ENCODE data around the gene ABLIM1. TPM values are rescaled to one million over a fixed set of nuclear protein-coding genes. Genes with fewer than 3 reads are reported as not detected.

Gene ABLIM1
- total RNA-seq, 6 experiments from 2014 or later = 38.8 to 76.5 (median 50.6) TPM

GRCh38 chr10:114576132-114576487, 82.0 kb downstream of the ABLIM1 start:
- DNase-seq = no peak
- Histone ChIP-seq H3K4me1 (peaks cover 0 to 66% (median 23%) of the 10 kb centered on the region in 4 donors), H3K27ac (peak overlapping the region; percentile 81 to 96 (median 89)), H3K9me3 (no peaks in the 10 kb centered on the region), H3K36me3 (no peaks in the 10 kb centered on the region), H3K4me3 (no peak overlapping the region), H3K27me3 (no peaks in the 10 kb centered on the region)
- intact Hi-C loops (cut with DNase I) = no loop called here
- no peak for TF ChIP-seq POLR2A (IDR thresholded peaks at IDR 0.05)
- TF ChIP-seq CTCF (IDR thresholded peaks at IDR 0.05) = no peak
- 16% methylated on average over 2 of the region's 2 CpGs for WGBS (ENCODE audit: insufficient coverage, low coverage, low lambda C conversion rate, missing lambda C conversion rate)
- ATAC-seq = peak; percentile 31 to 54 (median 42)

GRCh38 chr10:114575417-114576131, 82.5 kb downstream of the ABLIM1 start:
- 77% methylated on average over 8 of the region's 9 CpGs for WGBS (ENCODE audit: insufficient coverage, low coverage, low lambda C conversion rate, missing lambda C conversion rate)
- H3K4me3 ChIP-seq = no peak overlapping the region
- H3K36me3 ChIP-seq = no peaks in the 10 kb centered on the region
- ATAC-seq = peak; percentile 70 to 78 (median 72)
- peaks cover 0 to 67% (median 23%) of the 10 kb centered on the region in 4 donors for H3K4me1 ChIP-seq
- H3K9me3 ChIP-seq = no peaks in the 10 kb centered on the region
- no peaks in the 10 kb centered on the region for H3K27me3 ChIP-seq
- TF ChIP-seq POLR2A (IDR thresholded peaks at IDR 0.05) (peak; percentile 58), CTCF (IDR thresholded peaks at IDR 0.05) (no peak)
- peak; percentile 32 to 75 (median 61) for DNase-seq
- peak overlapping the region; percentile 81 to 96 (median 89) for H3K27ac ChIP-seq
- intact Hi-C loops (cut with DNase I) = no loop called here

- Histone ChIP-seq H3K4me3 (no peak overlapping the region), H3K36me3 (peaks cover 0 to 3% (median under 1%) of the 10 kb centered on the region in 4 donors), H3K27me3 (no peaks in the 10 kb centered on the region), H3K27ac (peak overlapping the region in 2 of 3 donors; percentile 59 to 96), H3K9me3 (no peaks in the 10 kb centered on the region), H3K4me1 (peaks cover 0 to 67% (median 23%) of the 10 kb centered on the region in 4 donors)
- intact Hi-C loops (cut with DNase I) = no loop called here
- TF ChIP-seq CTCF (IDR thresholded peaks at IDR 0.05) (no peak), POLR2A (IDR thresholded peaks at IDR 0.05) (no peak)
- 61% methylated on average over 5 of the region's 6 CpGs for WGBS (ENCODE audit: insufficient coverage, low coverage, low lambda C conversion rate, missing lambda C conversion rate)
- DNase-seq = no peak
- peak in 3 of 4 donors; percentile 18 to 60 (median 49) for ATAC-seq
Measured at GRCh38 chr10:114573330-114574045, 84.6 kb downstream of the ABLIM1 start.

GRCh38 chr10:114571316-114571999, 86.6 kb downstream of the ABLIM1 start:
- H3K27ac ChIP-seq = peak overlapping the region in 1 of 3 donors; percentile 96
- no peaks in the 10 kb centered on the region for H3K27me3 ChIP-seq
- peaks cover 0 to 55% (median 15%) of the 10 kb centered on the region in 4 donors for H3K4me1 ChIP-seq
- ATAC-seq (peak in 1 of 4 donors; percentile 6), DNase-seq (no peak)
- TF ChIP-seq CTCF (IDR thresholded peaks at IDR 0.05) (no peak), POLR2A (IDR thresholded peaks at IDR 0.05) (no peak)
- WGBS (ENCODE audit: insufficient coverage, low coverage, low lambda C conversion rate, missing lambda C conversion rate) = 79% methylated on average over 9 of the region's 12 CpGs
- no peak overlapping the region for H3K4me3 ChIP-seq
- no peaks in the 10 kb centered on the region for H3K9me3 ChIP-seq
- peaks cover 0 to 3% (median under 1%) of the 10 kb centered on the region in 4 donors for H3K36me3 ChIP-seq
- intact Hi-C loops (cut with DNase I) = no loop called here
